Neural cell (in vitro differentiated cells): ENCODE data around the gene TOM1. TPM values are rescaled to one million over a fixed set of nuclear protein-coding genes. Genes with fewer than 3 reads are reported as not detected.

Source experiments
- H2AFZ ChIP-seq: fragments of 200-600, 300-800 bp; sonication (generic), shearing (Covaris generic); 2 replicates; pipeline ENCODE4 v1.6.0; 2014; ENCODE audit warnings: low read depth, mild to moderate bottlenecking, antibody characterized with exemption, low read length, moderate library complexity
- H3F3A ChIP-seq: fragments of 200-600 bp; shearing (Covaris generic); 2 replicates; pipeline ENCODE4 v1.6.1; 2016; ENCODE audit warnings: mild to moderate bottlenecking, moderate library complexity, mixed read lengths, antibody characterized with exemption, low read length; ENCODE audit not compliant: insufficient read depth, poor library complexity, severe bottlenecking
- H3K27ac ChIP-seq: fragments of 200-600, 300-800 bp; sonication (generic), shearing (Covaris generic); 2 replicates; pipeline ENCODE4 v1.5.1; 2014; ENCODE audit warnings: mild to moderate bottlenecking, low read length, moderate library complexity
- H3K27me3 ChIP-seq: fragments of 300-800, 200-600 bp; sonication (generic), shearing (Covaris generic); 2 replicates; pipeline ENCODE4 v1.6.0; 2014; ENCODE audit warnings: mild to moderate bottlenecking, low read depth, low read length, moderate library complexity; ENCODE audit not compliant: insufficient read depth
- H3K36me3 ChIP-seq: fragments of 300-800, 200-600 bp; sonication (generic), shearing (Covaris generic); 2 replicates; pipeline ENCODE4 v1.5.1; 2014; ENCODE audit warnings: mild to moderate bottlenecking, antibody characterized with exemption, low read length, moderate library complexity; ENCODE audit not compliant: insufficient read depth
- H3K4me2 ChIP-seq: fragments of 300-800, 200-600 bp; sonication (generic), shearing (Covaris generic); 2 replicates; pipeline ENCODE4 v1.6.0; 2014; ENCODE audit warnings: mild to moderate bottlenecking, low read length
- H3K4me3 ChIP-seq: fragments of 300-800, 200-600 bp; sonication (generic), shearing (Covaris generic); 2 replicates; pipeline ENCODE4 v1.5.1; 2014; ENCODE audit warnings: mild to moderate bottlenecking, low read length, moderate library complexity
- H3K79me2 ChIP-seq: fragments of 200-600 bp; shearing (Covaris generic); replicated peaks from 2 replicates; pipeline ENCODE4 v1.6.0; 2014; ENCODE audit warnings: mild to moderate bottlenecking, low read length, moderate library complexity; ENCODE audit not compliant: insufficient read depth
- H3K9ac ChIP-seq: fragments of 300-800, 200-600 bp; sonication (generic), shearing (Covaris generic); 2 replicates; pipeline ENCODE4 v1.6.1; 2016; ENCODE audit warnings: mild to moderate bottlenecking, low read length, mixed read lengths
- H3K9me2 ChIP-seq: fragments of 200-600 bp; shearing (Covaris generic); 2 replicates; pipeline ENCODE4 v1.6.1; 2016; ENCODE audit warnings: mild to moderate bottlenecking, low read length, mixed read lengths; ENCODE audit not compliant: insufficient read depth
- H3K9me3 ChIP-seq: fragments of 200-600, 300-800 bp; sonication (generic), shearing (Covaris generic); 2 replicates; pipeline ENCODE4 v1.6.1; 2016; ENCODE audit warnings: mild to moderate bottlenecking, mixed run types, low read length, moderate library complexity, mixed read lengths
- H4K20me1 ChIP-seq: fragments of 200-600 bp; shearing (Covaris generic); 2 replicates; pipeline ENCODE4 v1.6.1; 2016; ENCODE audit warnings: mild to moderate bottlenecking, mixed run types; ENCODE audit not compliant: insufficient read depth
- CTCF ChIP-seq: fragments of 450-650 bp; IDR thresholded peaks from 2 replicates; pipeline ENCODE4 v1.5.1; 2014; ENCODE audit warnings: antibody characterized with exemption, mild to moderate bottlenecking, moderate library complexity; ENCODE audit not compliant: poor library complexity, severe bottlenecking
- EP300 ChIP-seq: fragments of 450-650 bp; conservative IDR thresholded peaks from 2 replicates; pipeline ENCODE4 v1.6.1; 2014; ENCODE audit warnings: antibody characterized with exemption, mild to moderate bottlenecking, moderate library complexity; ENCODE audit not compliant: poor library complexity, severe bottlenecking
- EZH2 ChIP-seq: fragments of 200-600, 300-800 bp; shearing (Covaris generic), sonication (generic); IDR thresholded peaks from 2 replicates; pipeline ENCODE4 v1.6.1; 2014; ENCODE audit warnings: antibody characterized with exemption, low read length, borderline replicate concordance, mild to moderate bottlenecking; ENCODE audit not compliant: insufficient read depth, poor library complexity, severe bottlenecking
- MXI1 ChIP-seq: fragments of 450-650 bp; conservative IDR thresholded peaks from 2 replicates; pipeline ENCODE4 v1.6.1; 2014; ENCODE audit warnings: antibody characterized with exemption, mild to moderate bottlenecking; ENCODE audit not compliant: poor library complexity, severe bottlenecking
- POLR2AphosphoS5 ChIP-seq: IDR thresholded peaks from 2 replicates; pipeline ENCODE4 v1.6.1; 2012
- RAD21 ChIP-seq: fragments of 450-650 bp; conservative IDR thresholded peaks from 2 replicates; pipeline ENCODE4 v1.6.1; 2014; ENCODE audit warnings: antibody characterized with exemption, mild to moderate bottlenecking, moderate library complexity
- REST ChIP-seq: IDR thresholded peaks from 2 replicates; pipeline ENCODE4 v1.6.1; 2012; ENCODE audit warnings: borderline replicate concordance
- SMC3 ChIP-seq: fragments of 450-650 bp; conservative IDR thresholded peaks from 2 replicates; pipeline ENCODE4 v1.6.1; 2014; ENCODE audit warnings: antibody characterized with exemption, mild to moderate bottlenecking, moderate library complexity; ENCODE audit not compliant: poor library complexity
- TAF1 ChIP-seq: IDR thresholded peaks from 2 replicates; pipeline ENCODE4 v1.6.1; 2012; ENCODE audit warnings: low read depth
- polyA plus RNA-seq: library from polyadenylated mRNA; depleted of rRNA; stranded (reverse); fragments of >200 nt; gene quantifications from 2 replicates; pipeline ENCODE4 v1.2.3, GENCODE V29; 2014

The TOM1 gene
- polyA plus RNA-seq, 1 donor from 2014 or later: 13.3 TPM

- Histone ChIP-seq H3K4me2 (no peak overlapping the region), H2AFZ (no peak overlapping the region), H3K36me3 (no peaks in the 10 kb centered on the region), H4K20me1 (no peaks in the 10 kb centered on the region), H3F3A (no peaks in the 10 kb centered on the region), H3K27me3 (no peaks in the 10 kb centered on the region), H3K79me2 (no peaks in the 10 kb centered on the region), H3K9me3 (no peaks in the 10 kb centered on the region), H3K9ac (no peak overlapping the region), H3K27ac (no peak overlapping the region), H3K4me3 (no peak overlapping the region), H3K9me2 (no peaks in the 10 kb centered on the region)
- TF ChIP-seq MXI1 (no peak), RAD21 (no peak), TAF1 (no peak), EZH2 (no peak), EP300 (no peak), REST (no peak), SMC3 (no peak), CTCF (no peak), POLR2AphosphoS5 (no peak)
These were observed 8.2 kb downstream of the TOM1 start for GRCh38 chr22:35307892-35308291.

- H3K4me2 ChIP-seq: no peak overlapping the region
- no peak overlapping the region for H3K27ac ChIP-seq
- H2AFZ ChIP-seq: no peak overlapping the region
- no peaks in the 10 kb centered on the region for H3K36me3 ChIP-seq
- no peaks in the 10 kb centered on the region for H3K27me3 ChIP-seq
- H3K9me2 ChIP-seq: no peaks in the 10 kb centered on the region
- H3K9me3 ChIP-seq: no peaks in the 10 kb centered on the region
- no peak overlapping the region for H3K4me3 ChIP-seq
- H3K79me2 ChIP-seq: no peaks in the 10 kb centered on the region
- no peak overlapping the region for H3K9ac ChIP-seq
- H4K20me1 ChIP-seq: no peaks in the 10 kb centered on the region
- no peaks in the 10 kb centered on the region for H3F3A ChIP-seq
- TF ChIP-seq TAF1: no peak
- no peak for TF ChIP-seq MXI1
- no peak for TF ChIP-seq CTCF
- no peak for TF ChIP-seq POLR2AphosphoS5
- TF ChIP-seq SMC3: no peak
- no peak for TF ChIP-seq RAD21
- no peak for TF ChIP-seq EZH2
- no peak for TF ChIP-seq REST
- TF ChIP-seq EP300: no peak
These were observed 8.9 kb downstream of the TOM1 start for GRCh38 chr22:35308480-35309021.
